Kidney (tissue), 14 donors: Measurements from ENCODE around the gene RAD9A. TPM values are rescaled to one million over a fixed set of nuclear protein-coding genes. Genes with fewer than 3 reads are reported as not detected.

Experiments
- DNase-seq, 5 donors: peaks; one replicate each; pipeline ENCODE4 v3.0.0-alpha.2; 2013 to 2020
- FAIRE-seq: peaks from 2 replicates; lab custom pipeline; 2012; peaks lifted over from hg19 to GRCh38; lab: Jason Lieb, UNC
- H3K27ac ChIP-seq, 2 donors: one replicate each; pipeline ENCODE4 v1.7.0; 2013; ENCODE audit warnings: low read depth in 2 of 2, low read length in 2 of 2, inconsistent platforms in 1 of 2
- H3K27me3 ChIP-seq: one replicate; pipeline ENCODE4 v1.7.1; 2013; ENCODE audit warnings: low read length, inconsistent platforms; ENCODE audit not compliant: control insufficient read depth, insufficient read depth
- H3K36me3 ChIP-seq, 3 donors: one replicate each; pipeline versions ENCODE4 v1.7.0 to v1.7.1; 2013; ENCODE audit warnings: low read length in 3 of 3, control low read depth in 1 of 3, inconsistent platforms in 1 of 3; ENCODE audit not compliant: insufficient read depth in 3 of 3, control insufficient read depth in 2 of 3
- H3K4me1 ChIP-seq, 3 donors: one replicate each; pipeline versions ENCODE4 v1.7.0 to v1.7.1; 2013; ENCODE audit warnings: low read length in 3 of 3, inconsistent platforms in 1 of 3, low read depth in 1 of 3; ENCODE audit not compliant: control insufficient read depth in 2 of 3, insufficient read depth in 2 of 3
- H3K4me3 ChIP-seq, 3 donors: one replicate each; pipeline versions ENCODE4 v1.7.0 to v1.8.1; 2013; ENCODE audit warnings: low read length in 3 of 3, control low read depth in 1 of 3, inconsistent platforms in 1 of 3
- H3K9ac ChIP-seq, 3 donors: one replicate each; pipeline versions ENCODE4 v1.7.0 to v1.7.1; 2013; ENCODE audit warnings: low read length in 3 of 3, control low read depth in 1 of 3, inconsistent platforms in 1 of 3
- H3K9me3 ChIP-seq, 3 donors: one replicate each; pipeline versions ENCODE4 v1.7.0 to v1.7.1; 2013; ENCODE audit warnings: low read length in 3 of 3, control low read depth in 1 of 3, inconsistent platforms in 1 of 3; ENCODE audit not compliant: control insufficient read depth in 2 of 3, insufficient read depth in 1 of 3
- CTCF ChIP-seq: IDR thresholded peaks from 3 replicates; pipeline ENCODE4 v1.5.1; 2012; ENCODE audit warnings: mild to moderate bottlenecking, moderate library complexity, borderline replicate concordance; ENCODE audit not compliant: insufficient read depth; ENCODE audit errors: extremely low read depth
- intact Hi-C: fragments of 100-400 bp; cut with DNase I; formaldehyde crosslinking; loops from one replicate; pipeline ENCODE4 v1.11.1; 2022
- polyA plus RNA-seq: library from polyadenylated mRNA; stranded (reverse); fragments of 350-450 nt; fragmentation: Illumina TruSeq; extraction: RNeasy Lipid Tissue Mini Kit (QIAGEN cat#74804); gene quantifications from one replicate; pipeline ENCODE4 v1.2.3, GENCODE V29; 2014; ENCODE audit warnings: low read depth, low replicate concordance; ENCODE audit not compliant: insufficient read depth
- total RNA-seq: library from RNA; stranded (reverse); fragmentation: NEBNext Ultra II Directional; extraction: Animal tissue kit (Norgen Biotek cat#: 25700); gene quantifications from one replicate; pipeline ENCODE4 v1.2.1, GENCODE V29; 2021
- donor health status: control.
- donor health status: control.
- donor health status: control.
- donor health status: control.
- donor health status: control.
- donor health status: DM: yes; HTN: yes; CAD: no.
- donor health status: Normal renal cell carcinoma (clear cell type).

The RAD9A gene
- total and polyA plus RNA-seq, 2 donors from 2014 or later: 16.4 to 17.8 TPM

- no peaks in the 10 kb centered on the region for H3K9me3 ChIP-seq
- peaks cover 0 to 21% (median 8%) of the 10 kb centered on the region in 3 donors for H3K4me1 ChIP-seq
- no peak overlapping the region for H3K9ac ChIP-seq
- H3K36me3 ChIP-seq: no peaks in the 10 kb centered on the region
- H3K4me3 ChIP-seq: no peak overlapping the region
- H3K27me3 ChIP-seq: no peaks in the 10 kb centered on the region
- FAIRE-seq (no peak), DNase-seq (no peak)
- no peak overlapping the region for H3K27ac ChIP-seq
- intact Hi-C loops: no loop called here
- no peak for TF ChIP-seq CTCF
Measured at GRCh38 chr11:67378544-67378943, 13.2 kb upstream of the RAD9A start.

GRCh38 chr11:67379061-67380058 is 12.4 kb upstream of the RAD9A start:
- intact Hi-C loops: loop anchor here (5.0 kb wide), 1 partner anchor 32 kb away; no protein-coding TSS in a partner anchor
- no peak for FAIRE-seq
- H3K9ac ChIP-seq: no peak overlapping the region
- H3K4me3 ChIP-seq: no peak overlapping the region
- H3K4me1 ChIP-seq: peaks cover 0 to 19% (median 5%) of the 10 kb centered on the region in 3 donors
- no peak overlapping the region for H3K27ac ChIP-seq
- no peaks in the 10 kb centered on the region for H3K36me3 ChIP-seq
- H3K27me3 ChIP-seq: no peaks in the 10 kb centered on the region
- peak in 1 of 5 donors; percentile 63 for DNase-seq
- no peak for TF ChIP-seq CTCF
- H3K9me3 ChIP-seq: no peaks in the 10 kb centered on the region

- no peak overlapping the region for H3K4me3 ChIP-seq
- no peak for TF ChIP-seq CTCF
- no peak overlapping the region for H3K9ac ChIP-seq
- H3K27ac ChIP-seq: no peak overlapping the region
- DNase-seq (no peak), FAIRE-seq (no peak)
- no peaks in the 10 kb centered on the region for H3K9me3 ChIP-seq
- H3K36me3 ChIP-seq: no peaks in the 10 kb centered on the region
- intact Hi-C loops: loop anchor here (5.0 kb wide), 1 partner anchor 34 kb away; no protein-coding TSS in a partner anchor
- no peaks in the 10 kb centered on the region for H3K27me3 ChIP-seq
- peaks cover 0 to 13% (median 0%) of the 10 kb centered on the region in 3 donors for H3K4me1 ChIP-seq
Measured at GRCh38 chr11:67381244-67381972, 10.4 kb upstream of the RAD9A start.
